ES-I3 (cell line): ENCODE measurements around the gene ATXN7L1.
A peak's percentile ranks its signal among the peaks of the same experiment; 100 is the strongest.

Experiments
- H3K36me3 ChIP-seq: 2 replicates; pipeline ENCODE4 v1.6.1; 2013; ENCODE audit warnings: mild to moderate bottlenecking, low read length, control low read depth, moderate library complexity; ENCODE audit not compliant: insufficient read depth
- H3K4me1 ChIP-seq: 2 replicates; pipeline ENCODE4 v1.6.1; 2013; ENCODE audit warnings: mild to moderate bottlenecking, control low read depth, low read length; ENCODE audit not compliant: insufficient read depth
- H3K9ac ChIP-seq: 2 replicates; pipeline ENCODE4 v1.6.1; 2013; ENCODE audit warnings: low read depth, mild to moderate bottlenecking, low read length, moderate library complexity
- H3K9me3 ChIP-seq: 2 replicates; pipeline ENCODE4 v1.6.1; 2013; ENCODE audit warnings: mild to moderate bottlenecking, low read length, moderate library complexity; ENCODE audit not compliant: control insufficient read depth, insufficient read depth

Gene ATXN7L1

DNA sequence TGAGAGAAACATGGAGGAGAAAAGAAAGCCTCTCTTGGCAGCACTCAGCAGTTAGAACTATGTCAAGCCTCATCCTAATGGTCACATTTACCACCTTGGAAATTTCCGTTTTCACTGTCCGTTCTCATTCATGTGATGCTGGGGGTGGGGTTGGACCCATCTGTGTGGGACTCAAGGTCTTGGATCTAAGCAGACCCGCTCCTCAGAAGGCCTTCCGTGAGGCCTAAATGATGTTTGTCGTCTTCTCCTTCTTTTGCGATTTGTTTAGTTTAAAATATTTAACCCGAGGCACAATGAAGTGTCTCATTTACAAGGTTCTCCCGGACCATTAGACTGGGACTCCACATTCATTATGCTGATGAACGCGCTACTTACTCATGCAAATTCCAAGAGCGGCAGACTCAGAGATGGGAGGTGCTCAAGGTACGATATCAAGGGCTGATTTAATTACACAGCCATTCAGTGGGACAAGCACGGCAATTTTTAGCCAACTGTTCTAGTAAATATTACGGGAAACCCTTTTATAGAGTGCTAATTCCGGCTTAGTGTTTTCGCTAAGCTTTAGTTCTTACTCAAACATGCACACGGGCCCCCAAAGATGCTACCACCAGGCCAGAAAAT lies 186.0 kb downstream of the ATXN7L1 start:
- Histone ChIP-seq H3K36me3 (no peaks in the 10 kb centered on the region), H3K9ac (peak overlapping the region; percentile 71), H3K4me1 (peaks cover 20% of the 10 kb centered on the region)

GRCh38 chr7:105689067-105689819 lies 187.2 kb downstream of the ATXN7L1 start:
- H3K36me3 ChIP-seq, result no peaks in the 10 kb centered on the region
- peaks cover 18% of the 10 kb centered on the region for H3K4me1 ChIP-seq
- no peak overlapping the region; the same call in 1 of the 2 replicates for H3K9ac ChIP-seq
- no peaks in the 10 kb centered on the region for H3K9me3 ChIP-seq

More for the DNA sequence above, 186.0 kb downstream of the ATXN7L1 start:
- H3K9me3 ChIP-seq, result no peaks in the 10 kb centered on the region

DNA sequence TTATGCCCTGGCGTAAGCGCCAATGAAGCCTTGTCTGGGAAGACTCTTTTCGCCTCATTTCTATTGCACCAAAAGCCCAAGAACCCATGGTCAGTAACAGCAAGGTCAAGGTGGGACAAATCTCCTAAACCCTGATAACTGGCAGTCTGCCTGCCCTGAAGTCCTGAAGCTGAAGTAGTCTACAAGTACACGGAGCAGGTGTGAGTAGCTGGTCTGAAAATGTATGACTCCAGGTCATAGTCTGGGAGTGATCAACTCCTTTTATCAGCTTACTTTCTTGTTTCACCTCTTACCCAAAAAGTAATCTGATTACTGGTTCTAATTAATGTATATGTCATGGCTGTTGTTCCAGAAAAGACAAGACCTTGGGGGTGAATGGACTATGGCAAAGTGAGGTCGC lies 187.8 kb downstream of the ATXN7L1 start:
- H3K36me3 ChIP-seq, result no peaks in the 10 kb centered on the region
- H3K4me1 ChIP-seq, result peaks cover 18% of the 10 kb centered on the region
- H3K9me3 ChIP-seq, result no peaks in the 10 kb centered on the region
- no peak overlapping the region for H3K9ac ChIP-seq

- H3K4me1 ChIP-seq, result peaks cover 14% of the 10 kb centered on the region
- no peak overlapping the region for H3K9ac ChIP-seq
- H3K36me3 ChIP-seq, result no peaks in the 10 kb centered on the region
- no peaks in the 10 kb centered on the region for H3K9me3 ChIP-seq
These were observed 191.2 kb downstream of the ATXN7L1 start for GRCh38 chr7:105685161-105685560.

DNA sequence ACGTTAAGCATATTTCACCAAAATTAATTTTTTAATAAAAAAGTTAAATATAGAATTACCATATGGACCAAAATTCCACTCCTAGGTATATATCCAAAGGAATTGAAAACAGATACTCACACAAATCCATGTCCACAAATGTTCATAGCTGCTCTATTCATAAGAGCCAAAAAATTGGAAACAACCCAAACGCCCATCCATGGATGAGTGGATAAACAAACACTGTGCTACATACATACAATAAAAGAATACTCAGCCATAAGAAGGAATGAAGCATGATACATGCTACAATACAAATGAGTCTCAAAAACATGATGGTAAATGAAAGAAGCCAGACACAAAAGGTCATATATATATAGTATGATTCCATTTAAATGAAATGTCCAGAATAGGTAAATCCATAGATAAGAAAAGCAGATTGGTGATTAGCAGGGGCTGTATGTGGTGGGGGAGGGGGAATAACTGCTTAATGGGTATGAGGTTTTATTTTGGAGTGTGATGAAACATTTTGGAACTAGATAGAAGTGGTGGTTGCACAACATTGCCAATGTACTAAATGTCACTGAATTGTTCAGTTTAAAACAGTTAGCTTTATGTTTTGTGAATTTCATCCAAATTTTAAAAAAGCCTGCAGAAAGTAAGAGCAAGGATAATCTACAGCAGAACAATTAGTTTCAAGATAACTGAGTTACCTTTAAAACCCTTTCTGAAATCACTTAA lies 193.9 kb downstream of the ATXN7L1 start:
- Histone ChIP-seq H3K9me3 (no peaks in the 10 kb centered on the region), H3K36me3 (no peaks in the 10 kb centered on the region), H3K4me1 (no peaks in the 10 kb centered on the region), H3K9ac (no peak overlapping the region)

DNA sequence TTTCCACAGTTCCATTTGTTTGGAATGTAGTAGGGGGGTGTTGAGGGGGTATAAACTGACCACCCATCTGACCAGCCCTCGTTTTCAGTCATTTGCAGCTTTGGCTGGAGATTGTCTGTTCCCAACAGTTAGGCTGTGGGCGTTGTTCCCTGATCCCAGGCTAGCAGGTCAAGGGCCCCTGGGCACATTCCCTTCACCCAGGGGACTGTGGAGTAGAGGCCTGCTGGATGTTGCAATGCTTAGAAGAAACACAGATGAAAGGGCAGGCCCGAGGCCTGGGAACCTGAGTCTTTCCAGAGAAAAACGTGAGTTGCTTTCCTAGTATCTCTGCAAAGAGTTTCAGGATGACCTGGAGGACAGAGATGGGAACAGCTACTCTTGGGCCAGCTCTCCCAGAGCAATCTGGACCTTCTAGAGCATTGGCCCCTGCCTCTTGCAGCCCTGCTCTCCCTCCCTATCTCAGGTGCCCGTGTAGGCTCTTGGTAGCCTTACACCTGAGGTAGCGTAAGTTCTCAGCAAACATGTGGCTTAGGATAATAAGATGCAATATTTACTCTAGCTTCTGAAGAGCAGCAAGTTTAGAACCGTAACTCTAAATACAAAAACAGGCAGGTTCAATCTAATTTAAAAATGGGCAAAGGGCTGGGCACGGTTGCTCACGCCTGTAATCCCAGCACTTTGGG lies 195.8 kb downstream of the ATXN7L1 start:
- no peaks in the 10 kb centered on the region for H3K9me3 ChIP-seq
- H3K9ac ChIP-seq, result no peak overlapping the region
- no peaks in the 10 kb centered on the region for H3K4me1 ChIP-seq
- no peaks in the 10 kb centered on the region for H3K36me3 ChIP-seq

- H3K9ac ChIP-seq, result no peak overlapping the region
- H3K9me3 ChIP-seq, result no peaks in the 10 kb centered on the region
- H3K4me1 ChIP-seq, result peaks cover 13% of the 10 kb centered on the region
- no peaks in the 10 kb centered on the region for H3K36me3 ChIP-seq
These were observed 197.4 kb downstream of the ATXN7L1 start for GRCh38 chr7:105678811-105679495.

- H3K9ac ChIP-seq, result no peak overlapping the region
- no peaks in the 10 kb centered on the region for H3K36me3 ChIP-seq
- H3K9me3 ChIP-seq, result no peaks in the 10 kb centered on the region
- peaks cover 17% of the 10 kb centered on the region for H3K4me1 ChIP-seq
These were observed 198.4 kb downstream of the ATXN7L1 start for GRCh38 chr7:105677817-105678573.

GRCh38 chr7:105677410-105677730 lies 199.0 kb downstream of the ATXN7L1 start:
- Histone ChIP-seq H3K9ac (no peak overlapping the region), H3K4me1 (peaks cover 23% of the 10 kb centered on the region), H3K36me3 (no peaks in the 10 kb centered on the region), H3K9me3 (no peaks in the 10 kb centered on the region)

GRCh38 chr7:105675934-105676371 lies 200.4 kb downstream of the ATXN7L1 start:
- Histone ChIP-seq H3K4me1 (peaks cover 24% of the 10 kb centered on the region), H3K36me3 (no peaks in the 10 kb centered on the region), H3K9ac (no peak overlapping the region), H3K9me3 (no peaks in the 10 kb centered on the region)

GRCh38 chr7:105674200-105674920 lies 202.0 kb downstream of the ATXN7L1 start:
- Histone ChIP-seq H3K9ac (no peak overlapping the region), H3K9me3 (no peaks in the 10 kb centered on the region), H3K36me3 (no peaks in the 10 kb centered on the region), H3K4me1 (peaks cover 24% of the 10 kb centered on the region)

DNA sequence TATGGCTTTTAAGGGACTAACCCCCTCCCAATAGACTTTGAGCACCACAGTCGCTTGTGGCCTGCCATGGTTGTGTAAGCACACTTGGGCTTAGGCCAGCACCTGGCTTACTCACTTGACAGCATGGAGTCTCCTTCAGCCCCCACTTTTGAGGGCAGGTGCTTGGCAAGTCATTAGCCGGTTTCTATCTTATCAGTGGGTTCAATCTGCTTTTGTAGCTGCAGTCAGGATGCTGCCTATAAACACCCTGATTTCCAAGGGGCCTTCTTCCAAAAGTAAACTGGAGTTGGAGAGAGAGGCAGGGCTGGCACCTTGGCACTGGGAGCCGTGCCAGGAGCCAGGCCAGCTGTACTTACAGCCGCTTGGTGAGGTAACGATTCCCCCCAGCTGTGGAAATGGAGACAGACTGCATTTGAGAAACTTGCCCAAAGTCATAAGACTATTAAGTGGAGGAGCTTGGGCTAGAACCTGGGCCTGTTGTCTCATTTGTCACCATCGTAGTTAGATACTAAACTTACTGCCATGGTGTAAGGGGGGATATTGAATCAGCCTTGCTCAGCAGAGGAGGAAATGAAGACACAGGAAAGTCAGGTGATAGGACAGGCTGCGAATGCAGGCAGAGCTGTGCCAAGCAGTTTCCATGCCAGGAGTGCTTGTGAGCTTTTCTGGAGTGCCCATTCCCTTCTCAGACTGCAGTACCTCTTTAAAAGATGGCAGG lies 202.9 kb downstream of the ATXN7L1 start:
- Histone ChIP-seq H3K9ac (no peak overlapping the region), H3K9me3 (no peaks in the 10 kb centered on the region), H3K4me1 (peaks cover 24% of the 10 kb centered on the region), H3K36me3 (no peaks in the 10 kb centered on the region)
